HepG2 (cell line): ENCODE results near the gene OR1F1. TPM values are rescaled to one million over a fixed set of nuclear protein-coding genes. Genes with fewer than 3 reads are reported as not detected.

Experiments used
- CREBL2 ChIP-seq: sonication (generic); formaldehyde crosslinking; IDR thresholded peaks from 2 replicates; pipeline ENCODE4 v1.8.1; 2023; ENCODE audit warnings: missing genetic modification reagents, mild to moderate bottlenecking, borderline replicate concordance
- ELF3 ChIP-seq: IDR thresholded peaks from 2 replicates; pipeline ENCODE4 v1.6.1; 2016; ENCODE audit warnings: missing genetic modification reagents, missing compliant biosample characterization
- FUBP1 ChIP-seq: sonication (generic); formaldehyde crosslinking; IDR thresholded peaks from 2 replicates; pipeline ENCODE4 v1.5.1; 2020; ENCODE audit warnings: missing genetic modification reagents, mild to moderate bottlenecking, borderline replicate concordance
- JUND ChIP-seq: sonication (generic); formaldehyde crosslinking; IDR thresholded peaks from 2 replicates; pipeline ENCODE4 v1.8.0; 2022; ENCODE audit warnings: mild to moderate bottlenecking, missing genetic modification reagents
- KAT2B ChIP-seq: fragments of 150-350 bp; IDR thresholded peaks from 2 replicates; pipeline ENCODE4 v1.6.1; 2014; ENCODE audit warnings: low read depth, low read length, borderline replicate concordance
- LBX2 ChIP-seq: sonication (generic); formaldehyde crosslinking; IDR thresholded peaks from 2 replicates; pipeline ENCODE4 v1.5.0; 2020; ENCODE audit warnings: missing genetic modification reagents, mild to moderate bottlenecking, borderline replicate concordance
- PITX1 ChIP-seq: sonication (generic); formaldehyde crosslinking; IDR thresholded peaks from 2 replicates; pipeline ENCODE4 v1.5.1; 2020; ENCODE audit warnings: mild to moderate bottlenecking, missing genetic modification reagents
- SRF ChIP-seq: IDR thresholded peaks from 2 replicates; pipeline ENCODE4 v1.6.1; 2011; ENCODE audit warnings: mild to moderate bottlenecking, low read depth, low read length, moderate library complexity
- ZBTB37 ChIP-seq: sonication (generic); formaldehyde crosslinking; IDR thresholded peaks from 2 replicates; pipeline ENCODE4 v1.4.0; 2020; ENCODE audit warnings: mild to moderate bottlenecking, missing genetic modification reagents
- ZBTB4 ChIP-seq: sonication (generic); formaldehyde crosslinking; IDR thresholded peaks from 2 replicates; pipeline ENCODE4 v1.4.0; 2020; ENCODE audit warnings: missing genetic modification reagents, mild to moderate bottlenecking, borderline replicate concordance
- ZNF30 ChIP-seq: sonication (generic); formaldehyde crosslinking; IDR thresholded peaks from 2 replicates; pipeline ENCODE4 v1.5.0; 2020; ENCODE audit warnings: mild to moderate bottlenecking, missing genetic modification reagents
- ZNF558 ChIP-seq: sonication (generic); formaldehyde crosslinking; IDR thresholded peaks from 2 replicates; pipeline ENCODE4 v1.9.0; 2022; ENCODE audit warnings: mild to moderate bottlenecking, missing genetic modification reagents, borderline replicate concordance
- ZNF567 ChIP-seq: sonication (generic); formaldehyde crosslinking; IDR thresholded peaks from 2 replicates; pipeline ENCODE4 v1.8.1; 2023; ENCODE audit warnings: mild to moderate bottlenecking, missing genetic modification reagents, borderline replicate concordance
- ZNF747 ChIP-seq: sonication (generic); formaldehyde crosslinking; IDR thresholded peaks from 2 replicates; pipeline ENCODE4 v1.8.1; 2023; ENCODE audit warnings: missing genetic modification reagents, mild to moderate bottlenecking, borderline replicate concordance
- ZNF770 ChIP-seq: sonication (generic); formaldehyde crosslinking; IDR thresholded peaks from 2 replicates; pipeline ENCODE4 v1.5.0; 2020; ENCODE audit warnings: mild to moderate bottlenecking, missing genetic modification reagents
- polyA plus RNA-seq, 8 experiments: library from polyadenylated mRNA; depleted of rRNA in 3 of 8; stranded (reverse) in 7 of 8; unstranded in 1 of 8; fragments of >200 nt; fragmentation: Illumina TruSeq in 4 of 8; extraction: Trizol in 4 of 8; gene quantifications; 2 replicates each; pipeline versions ENCODE4 v1.2.1 to v1.2.3, GENCODE V29; 2011 to 2016; ENCODE audit warnings: low read depth in 4 of 8, missing spikeins in 1 of 8, mixed read lengths in 1 of 8; ENCODE audit not compliant: insufficient read depth in 1 of 8
- total RNA-seq, 5 experiments: library from RNA; depleted of rRNA; stranded (reverse); fragments of >200 nt; fragmentation: Illumina TruSeq; extraction: Trizol; gene quantifications; 2 replicates each; pipeline ENCODE4 v1.2.3, GENCODE V29; 2016; ENCODE audit warnings: low read depth in 1 of 5

The OR1F1 gene
- total and polyA plus RNA-seq, 2 of the 13 experiments (the other 11 are each of a cell fraction or from before 2014, with no cell fraction given): 0.90 TPM; not detected in 1

GRCh38 chr16:3149630-3150345 is 38.2 kb upstream of the OR1F1 start (continued):
- TF ChIP-seq CREBL2 (CRISPR knock-in tag) (peak; percentile 43; the same call in 1 of the 2 replicates), ZBTB4 (0 out of 2 replicates have a peak, but pooled peaks have one; percentile 19), SRF (no peak), ZNF567 (CRISPR knock-in tag) (no peak), ZBTB37 (CRISPR knock-in tag) (no peak), ZNF558 (no peak), ZNF30 (CRISPR knock-in tag) (no peak), FUBP1 (CRISPR knock-in tag) (no peak), ZNF747 (no peak), PITX1 (no peak), LBX2 (no peak), ELF3 (CRISPR knock-in tag) (no peak), ZNF770 (CRISPR knock-in tag) (no peak), KAT2B (no peak), JUND (no peak)
